HAP-1 (cell line): Measurements from ENCODE around the gene COX20.
A peak's percentile ranks its signal among the peaks of the same experiment; 100 is the strongest.
"Not testable (repeated sequence)": the region's sequence is repeated elsewhere in the genome, so short reads cannot be mapped to it uniquely, and the experiment has no call there.

Experiments used
- DNase-seq, 2 experiments: peaks; one replicate each; pipeline ENCODE4 v3.0.0-alpha.2; 2016 to 2020; ENCODE audit warnings: low spot score in 2 of 2
- H3K27me3 ChIP-seq: fragments of 250-450 bp; sonication (Bioruptor Pico); 2 replicates; pipeline ENCODE4 v1.5.1; 2020; ENCODE audit warnings: low read depth, mild to moderate bottlenecking, moderate library complexity
- H3K36me3 ChIP-seq: fragments of 250-450 bp; sonication (Bioruptor Pico); replicated peaks from 2 replicates; pipeline ENCODE4 v1.5.1; 2020; ENCODE audit warnings: mild to moderate bottlenecking
- H3K4me1 ChIP-seq: fragments of 250-450 bp; sonication (Bioruptor Pico); 2 replicates; pipeline ENCODE4 v1.5.1; 2020; ENCODE audit warnings: mild to moderate bottlenecking
- H3K4me3 ChIP-seq: fragments of 250-450 bp; sonication (Bioruptor Pico); 2 replicates; pipeline ENCODE4 v1.5.1; 2020; ENCODE audit warnings: mild to moderate bottlenecking, moderate library complexity
- H3K9me3 ChIP-seq: fragments of 250-450 bp; sonication (Bioruptor Pico); 2 replicates; pipeline ENCODE4 v1.5.1; 2020; ENCODE audit warnings: mild to moderate bottlenecking, moderate library complexity
- in situ Hi-C: fragments of 300-500 bp; cut with MboI; formaldehyde crosslinking; loops from 3 replicates; pipeline ENCODE4 v1.14.3; 2020; ENCODE audit warnings: low sequenced_read_pairs, inconsistent platforms, mixed read lengths

Gene COX20

GRCh38 chr1:244835276-244836134 lies at the start of gene COX20:
COX20 (plus strand) TSS chr1:244835658; CDS start chr1:244835715, 57 bp downstream.
- Histone ChIP-seq H3K4me1 (peaks cover 17% of the 10 kb centered on the region), H3K9me3 (no peaks in the 10 kb centered on the region), H3K27me3 (no peaks in the 10 kb centered on the region), H3K4me3 (peak within 1 kb of the TSS; percentile 56), H3K36me3 (peaks cover 21% of the 10 kb centered on the region)
- DNase-seq = peak; percentile 87 to 94
- in situ Hi-C loops = no loop called here

GRCh38 chr1:244788493-244789275 lies 46.8 kb upstream of the COX20 start:
- Histone ChIP-seq H3K4me1 (peaks cover 8% of the 10 kb centered on the region), H3K27me3 (no peaks in the 10 kb centered on the region), H3K36me3 (no peaks in the 10 kb centered on the region), H3K4me3 (no peak overlapping the region), H3K9me3 (no peaks in the 10 kb centered on the region)
- in situ Hi-C loops = no loop called here
- DNase-seq = no peak

GRCh38 chr1:244789276-244789580 lies 46.2 kb upstream of the COX20 start:
- Histone ChIP-seq H3K9me3 (no peaks in the 10 kb centered on the region), H3K4me1 (peaks cover 8% of the 10 kb centered on the region), H3K27me3 (no peaks in the 10 kb centered on the region), H3K36me3 (no peaks in the 10 kb centered on the region), H3K4me3 (no peak overlapping the region)
- no peak for DNase-seq
- in situ Hi-C loops = no loop called here

- Histone ChIP-seq H3K9me3 (no peaks in the 10 kb centered on the region), H3K27me3 (no peaks in the 10 kb centered on the region), H3K36me3 (no peaks in the 10 kb centered on the region), H3K4me3 (no peak overlapping the region), H3K4me1 (peaks cover 8% of the 10 kb centered on the region)
- in situ Hi-C loops = no loop called here
- no peak for DNase-seq
Measured at GRCh38 chr1:244789731-244790130, 45.7 kb upstream of the COX20 start.

- DNase-seq = no peak
- in situ Hi-C loops = no loop called here
- Histone ChIP-seq H3K36me3 (no peaks in the 10 kb centered on the region), H3K9me3 (no peaks in the 10 kb centered on the region), H3K4me1 (peaks cover 8% of the 10 kb centered on the region), H3K27me3 (no peaks in the 10 kb centered on the region), H3K4me3 (no peak overlapping the region)
Measured at GRCh38 chr1:244791061-244791460, 44.4 kb upstream of the COX20 start.

GRCh38 chr1:244792188-244792850 lies 43.1 kb upstream of the COX20 start:
- DNase-seq = no peak
- no peak overlapping the region for H3K4me3 ChIP-seq
- no peaks in the 10 kb centered on the region for H3K36me3 ChIP-seq
- H3K4me1 ChIP-seq = peaks cover 8% of the 10 kb centered on the region
- no peaks in the 10 kb centered on the region for H3K9me3 ChIP-seq
- in situ Hi-C loops = no loop called here
- no peaks in the 10 kb centered on the region for H3K27me3 ChIP-seq

GRCh38 chr1:244794071-244794470 lies 41.4 kb upstream of the COX20 start:
- no peaks in the 10 kb centered on the region for H3K27me3 ChIP-seq
- peaks cover 8% of the 10 kb centered on the region for H3K4me1 ChIP-seq
- H3K4me3 ChIP-seq = no peak overlapping the region
- H3K9me3 ChIP-seq = no peaks in the 10 kb centered on the region
- H3K36me3 ChIP-seq = no peaks in the 10 kb centered on the region
- in situ Hi-C loops = no loop called here
- DNase-seq = no peak

- H3K36me3 ChIP-seq, DNase-seq, H3K4me3 ChIP-seq, in situ Hi-C loops, H3K4me1 ChIP-seq, H3K9me3 ChIP-seq, H3K27me3 ChIP-seq: not testable (repeated sequence)
Measured at GRCh38 chr1:244794516-244794915, 40.9 kb upstream of the COX20 start.

- no peaks in the 10 kb centered on the region for H3K9me3 ChIP-seq
- H3K4me3 ChIP-seq = no peak overlapping the region
- H3K4me1 ChIP-seq = no peaks in the 10 kb centered on the region
- peak; percentile 64 to 79 for DNase-seq
- in situ Hi-C loops = loop anchor here (5.0 kb wide), 1 partner anchor 190 kb away; no protein-coding TSS in a partner anchor
- H3K27me3 ChIP-seq = no peaks in the 10 kb centered on the region
- H3K36me3 ChIP-seq = no peaks in the 10 kb centered on the region
Measured at GRCh38 chr1:244796719-244797406, 38.6 kb upstream of the COX20 start.

GRCh38 chr1:244800821-244801220 lies 34.6 kb upstream of the COX20 start:
- Histone ChIP-seq H3K4me3 (no peak overlapping the region), H3K4me1 (no peaks in the 10 kb centered on the region), H3K36me3 (no peaks in the 10 kb centered on the region), H3K9me3 (no peaks in the 10 kb centered on the region), H3K27me3 (no peaks in the 10 kb centered on the region)
- in situ Hi-C loops = no loop called here
- DNase-seq = no peak

- in situ Hi-C loops = no loop called here
- no peaks in the 10 kb centered on the region for H3K36me3 ChIP-seq
- H3K4me1 ChIP-seq = no peaks in the 10 kb centered on the region
- H3K4me3 ChIP-seq = no peak overlapping the region
- H3K27me3 ChIP-seq = no peaks in the 10 kb centered on the region
- H3K9me3 ChIP-seq = no peaks in the 10 kb centered on the region
- DNase-seq = peak in 1 of 2 experiments; percentile 56
Measured at GRCh38 chr1:244801246-244801645, 34.2 kb upstream of the COX20 start.

- H3K27me3 ChIP-seq = no peaks in the 10 kb centered on the region
- H3K9me3 ChIP-seq = no peaks in the 10 kb centered on the region
- no peak for DNase-seq
- H3K4me1 ChIP-seq = no peaks in the 10 kb centered on the region
- in situ Hi-C loops = no loop called here
- no peaks in the 10 kb centered on the region for H3K36me3 ChIP-seq
- no peak overlapping the region for H3K4me3 ChIP-seq
Measured at GRCh38 chr1:244802041-244802440, 33.4 kb upstream of the COX20 start.

- Histone ChIP-seq H3K27me3 (no peaks in the 10 kb centered on the region), H3K4me3 (no peak overlapping the region), H3K4me1 (no peaks in the 10 kb centered on the region), H3K9me3 (no peaks in the 10 kb centered on the region), H3K36me3 (no peaks in the 10 kb centered on the region)
- DNase-seq = no peak
- in situ Hi-C loops = no loop called here
Measured at GRCh38 chr1:244802556-244803239, 32.8 kb upstream of the COX20 start.
